EH (cell line): ENCODE results near the gene LCOR.
A peak's percentile ranks its signal among the peaks of the same experiment; 100 is the strongest.
"Not testable (repeated sequence)": the region's sequence is repeated elsewhere in the genome, so short reads cannot be mapped to it uniquely, and the experiment has no call there.

Experiments used
- DNase-seq: peaks from one replicate; pipeline ENCODE4 v3.0.0-alpha.2; 2015; ENCODE audit warnings: low read depth

LCOR gene

DNA sequence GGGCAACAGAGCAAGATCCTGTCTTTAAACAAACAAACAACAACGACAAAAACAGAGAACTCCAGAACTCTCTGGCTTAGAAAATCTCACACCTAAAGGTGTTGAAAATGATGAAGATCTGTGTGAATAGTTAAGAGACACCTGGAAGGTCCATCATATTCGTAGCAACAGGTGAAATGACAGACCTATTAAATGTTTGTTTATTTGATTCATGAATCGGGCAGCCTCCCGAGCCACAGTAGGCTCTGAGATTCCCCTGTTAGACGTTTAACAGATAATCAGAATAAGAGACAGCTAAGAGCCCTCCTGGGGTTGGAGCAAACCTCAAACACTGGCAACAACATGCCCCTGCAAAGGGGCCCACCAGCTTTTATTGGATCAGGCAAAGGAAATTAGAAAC is 103.7 kb downstream of the LCOR start:
- no peak for DNase-seq

- not testable (repeated sequence) for DNase-seq
Measured at GRCh38 chr10:96943161-96943560, 111.1 kb downstream of the LCOR start.

- DNase-seq, result no peak
Measured at GRCh38 chr10:96947036-96947435, 114.9 kb downstream of the LCOR start.

- DNase-seq, result no peak
Measured at GRCh38 chr10:96949039-96949683, 117.1 kb downstream of the LCOR start.

- no peak for DNase-seq
Measured at GRCh38 chr10:96951954-96952353, 119.9 kb downstream of the LCOR start.

- no peak for DNase-seq
Measured at GRCh38 chr10:96955794-96956193, 123.7 kb downstream of the LCOR start.

DNA sequence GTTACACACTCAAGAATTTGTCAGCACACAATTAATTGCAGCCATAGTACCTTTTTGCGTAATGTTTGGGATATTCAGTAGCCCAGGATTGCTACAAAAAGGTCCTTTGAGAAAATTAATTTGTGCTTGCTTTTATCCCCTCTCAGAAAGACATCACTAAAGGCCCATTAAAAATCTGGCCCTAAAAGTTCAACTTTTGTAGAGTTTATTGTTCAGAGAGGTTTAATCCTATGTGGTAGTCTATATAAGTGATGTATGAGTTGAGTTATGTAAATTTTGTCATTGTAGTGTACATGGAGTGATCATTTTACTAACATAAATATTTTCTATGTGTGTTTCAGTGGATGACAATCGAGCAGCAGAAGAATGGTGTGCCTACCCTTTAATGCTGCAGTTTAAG is 126.0 kb downstream of the LCOR start:
- no peak for DNase-seq

DNA sequence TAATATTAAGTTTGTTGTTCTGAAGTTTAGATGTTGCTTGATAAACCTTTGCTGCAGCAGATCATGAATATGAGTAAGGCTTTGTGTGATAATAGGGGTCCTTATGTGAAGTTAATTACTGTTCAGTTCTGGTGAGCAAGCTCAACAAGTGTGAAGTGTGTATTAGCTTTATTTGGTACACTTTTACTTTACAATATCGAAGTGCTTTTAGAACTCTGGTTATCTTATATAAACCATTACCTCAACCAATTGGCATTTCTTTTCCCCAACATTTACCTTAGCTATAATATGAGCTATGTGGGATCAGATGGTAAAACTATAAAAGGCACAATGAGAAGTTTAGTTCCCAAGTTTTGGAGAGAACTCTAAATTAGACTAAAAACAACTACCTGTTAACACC is 127.6 kb downstream of the LCOR start:
- no peak for DNase-seq

DNA sequence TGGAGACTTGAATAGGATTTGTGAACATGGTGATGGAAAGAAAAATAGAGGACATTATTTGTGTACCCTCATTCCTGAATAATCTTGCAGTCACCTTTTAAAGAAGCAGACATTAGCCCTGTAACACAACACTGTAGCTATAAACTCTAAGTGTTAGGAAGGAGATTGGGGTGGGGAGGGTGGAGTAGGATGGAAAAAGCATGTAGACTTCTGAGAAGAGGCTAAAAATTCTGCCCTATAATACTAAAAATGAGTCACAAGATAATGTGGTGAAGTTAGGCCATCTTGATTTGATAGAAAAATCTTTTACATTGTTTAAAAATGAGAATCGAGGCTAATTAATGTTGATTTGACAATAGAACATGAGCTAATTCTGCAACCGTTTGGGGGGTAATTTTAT is 128.8 kb downstream of the LCOR start:
- peak; percentile 62 for DNase-seq

DNA sequence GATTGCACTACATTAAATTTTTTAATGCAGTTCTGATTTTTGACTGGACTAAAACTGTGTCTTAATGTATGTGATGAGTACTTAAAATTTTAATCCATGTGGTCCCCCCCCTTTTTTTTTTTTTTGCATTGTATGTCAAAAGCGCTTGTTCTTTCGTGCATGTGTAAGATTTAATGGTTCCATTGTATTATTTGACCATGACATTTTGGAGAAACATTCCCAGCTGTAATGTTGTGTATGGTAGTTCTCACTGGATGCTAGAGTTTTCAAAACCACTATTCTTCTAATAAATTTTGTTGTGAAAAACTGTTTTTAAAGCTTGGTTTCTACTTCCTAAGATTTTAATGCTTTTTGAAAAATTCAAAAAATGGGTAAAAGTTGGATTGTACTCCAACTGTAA is 132.0 kb downstream of the LCOR start:
- DNase-seq, result no peak

DNA sequence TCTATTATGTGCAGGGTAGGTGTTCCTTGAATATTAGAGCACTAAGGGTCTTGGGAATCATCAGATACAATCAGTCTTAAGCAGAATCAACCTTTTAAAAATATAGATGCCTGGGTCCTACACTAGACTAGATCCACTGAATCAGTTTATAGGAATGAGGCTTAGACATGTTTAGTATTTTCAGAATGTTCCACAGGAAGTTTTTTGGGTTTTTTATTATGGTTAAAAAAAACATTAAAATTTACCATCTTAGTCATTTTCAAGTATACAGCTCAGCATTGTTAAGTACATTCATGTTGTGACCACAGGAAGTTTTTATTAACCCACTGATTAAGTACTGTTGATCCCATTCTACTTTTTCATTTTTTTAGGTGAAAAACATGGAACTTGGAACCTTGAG is 135.7 kb downstream of the LCOR start:
- peak; percentile 83 for DNase-seq

GRCh38 chr10:96968682-96969423 is 136.8 kb downstream of the LCOR start:
- DNase-seq, result no peak

GRCh38 chr10:96971324-96971723 is 139.2 kb downstream of the LCOR start:
- DNase-seq, result no peak

DNA sequence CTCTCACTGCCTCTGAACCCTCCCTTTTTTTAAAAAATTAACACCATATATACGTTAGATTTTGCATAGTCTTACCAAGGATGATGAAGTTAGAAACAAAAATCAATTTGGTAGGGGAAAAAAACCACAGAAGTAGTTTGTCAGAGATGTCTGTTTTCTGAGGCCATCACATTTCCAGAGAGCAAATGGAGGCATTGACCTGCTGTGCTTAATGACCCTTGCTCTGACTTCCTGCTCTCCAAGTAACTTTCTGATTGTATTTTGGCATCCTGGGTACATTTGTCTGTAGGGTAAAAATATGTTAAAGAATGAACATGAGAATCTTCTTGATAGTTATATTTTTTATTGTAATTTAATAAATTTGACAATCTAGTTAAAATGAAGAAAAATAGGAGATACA is 140.2 kb downstream of the LCOR start:
- no peak for DNase-seq

GRCh38 chr10:96973809-96974747 is 142.0 kb downstream of the LCOR start:
- peak; percentile 66 for DNase-seq

GRCh38 chr10:96975136-96975535 is 143.0 kb downstream of the LCOR start:
- DNase-seq, result no peak

GRCh38 chr10:96978621-96979154 is 146.6 kb downstream of the LCOR start:
- no peak for DNase-seq

- no peak for DNase-seq
Measured at GRCh38 chr10:96982149-96982930, 150.2 kb downstream of the LCOR start.

- no peak for DNase-seq
Measured at GRCh38 chr10:96984541-96985131, 152.5 kb downstream of the LCOR start.

- no peak for DNase-seq
Measured at GRCh38 chr10:96986200-96986856, 154.2 kb downstream of the LCOR start.
